Pancreas (tissue), 10 donors: ENCODE results near the gene NHP2. TPM values are rescaled to one million over a fixed set of nuclear protein-coding genes. Genes with fewer than 3 reads are reported as not detected.
A peak's percentile ranks its signal among the peaks of the same experiment; 100 is the strongest.

Source experiments
- ATAC-seq, 4 donors: fragments of 200-7000 bp; cut with Tn5 transposase; one replicate each; pipeline versions ENCODE4 v1.8.0 to v1.9.1; 2020; ENCODE audit warnings: mild to moderate bottlenecking in 4 of 4, moderate library complexity in 4 of 4
- DNase-seq, 6 donors: peaks; one replicate each; pipeline ENCODE4 v3.0.0-alpha.2; 2020
- FAIRE-seq: peaks from 2 replicates; lab custom pipeline; 2012; peaks lifted over from hg19 to GRCh38; lab: Jason Lieb, UNC
- H3K27ac ChIP-seq, 4 donors: fragments of 200-600 bp; sonication (generic); 1 replicate in 3 of 4; 2 replicates in 1 of 4; pipeline versions ENCODE4 v1.5.0 to v1.8.0; 2020
- H3K27me3 ChIP-seq, 4 donors: fragments of 200-600 bp; one replicate each; pipeline ENCODE4 v1.8.0; 2021
- H3K36me3 ChIP-seq, 3 donors: fragments of 200-600 bp; sonication (generic) in 1 of 3; one replicate each; pipeline versions ENCODE4 v1.5.0 to v1.8.0; 2020 to 2021
- H3K4me1 ChIP-seq, 3 donors: fragments of 200-600 bp; one replicate each; pipeline ENCODE4 v1.8.0; 2021
- H3K4me3 ChIP-seq, 4 donors: fragments of 200-600 bp; sonication (generic) in 2 of 4; one replicate each; pipeline versions ENCODE4 v1.5.0 to v1.8.0; 2020 to 2021
- H3K9me3 ChIP-seq, 4 donors: fragments of 200-600 bp; one replicate each; pipeline ENCODE4 v1.8.0; 2021
- WGBS, 2 donors: extraction: QIAGEN DNeasy Blood & Tissue Kit; methylation state at CpG; one replicate each; pipeline ENCODE4 v1.1.7; 2013; 5-methylcytosine and 5-hydroxymethylcytosine counted together
- intact Hi-C, 3 donors: fragments of 100-400 bp; cut with DNase I; formaldehyde crosslinking; loops; one replicate each; pipeline versions ENCODE4 v1.11.1 to v1.14.2; 2022
- polyA plus RNA-seq, 2 donors: library from polyadenylated mRNA; stranded (reverse); fragments of 200-250 nt; gene quantifications; one replicate each; pipeline ENCODE4 v1.2.3, GENCODE V29; 2013
- total RNA-seq, 6 donors: library from RNA; stranded (reverse); fragmentation: NEBNext Ultra II Directional in 4 of 6; extraction: Animal tissue kit (Norgen Biotek cat#: 25700) in 4 of 6; gene quantifications; one replicate each; pipeline versions ENCODE4 v1.2.1 to v1.2.4, GENCODE V29; 2021 to 2023
- TF ChIP-seq, protein P1 (sequence below), 4 donors: fragments of 200-600 bp; sonication (generic) in 3 of 4; IDR thresholded peaks; one replicate each; pipeline versions ENCODE4 v1.5.0 to v1.8.0; 2021; ENCODE audit warnings: antibody characterized with exemption in 4 of 4
- donor health status: healthy with polysubstance abuse.
- donor health status: DM: no; HTN: no; CAD: no; lungs with moderate emphysema.
- donor health status: DM: no; HTN: no; CAD: no.
- donor health status: control.
- donor health status: control.
- donor health status: Bipolar disorder and iron deficiency.
- donor health status: DM: yes; HTN: yes; CAD: no.
- donor health status: DM: no; HTN: no; CAD: no.
- donor health status: DM: no; HTN: no; CAD: no.
- donor health status: DM: yes; HTN: yes; CAD: no.

Gene NHP2
- total and polyA plus RNA-seq, 8 donors = 34.6 to 84.7 (median 54.1) TPM

DNA sequence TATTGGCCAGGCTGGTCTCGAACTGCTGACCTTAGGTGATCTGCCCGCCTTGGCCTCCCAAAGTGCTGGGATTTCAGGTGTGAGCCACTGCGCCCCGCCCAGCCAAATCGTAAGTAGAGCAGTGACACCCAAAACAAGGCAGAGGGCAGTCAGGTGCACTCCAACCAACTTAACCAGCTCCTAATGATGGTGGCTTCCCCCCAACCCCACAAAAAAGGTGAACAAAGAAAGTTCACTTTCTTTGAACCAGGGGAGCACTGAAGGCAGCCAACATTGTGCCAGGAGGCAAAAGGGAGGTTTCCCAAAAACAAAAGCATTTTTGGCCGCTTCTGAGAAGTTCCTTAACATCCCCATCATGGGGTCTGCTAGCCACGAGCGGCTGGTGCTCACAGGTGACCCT, 23.9 kb upstream of the NHP2 start:
- FAIRE-seq (no peak), DNase-seq (no peak), ATAC-seq (no peak)
- Histone ChIP-seq H3K4me1 (no peaks in the 10 kb centered on the region), H3K4me3 (no peak overlapping the region), H3K9me3 (no peaks in the 10 kb centered on the region), H3K27me3 (no peaks in the 10 kb centered on the region), H3K27ac (no peak overlapping the region), H3K36me3 (no peaks in the 10 kb centered on the region)
- intact Hi-C loops = no loop called here
- 82 to 83% methylated on average over 8 of the region's 8 CpGs for WGBS, 2 donors
- TF ChIP-seq, protein P1, sequence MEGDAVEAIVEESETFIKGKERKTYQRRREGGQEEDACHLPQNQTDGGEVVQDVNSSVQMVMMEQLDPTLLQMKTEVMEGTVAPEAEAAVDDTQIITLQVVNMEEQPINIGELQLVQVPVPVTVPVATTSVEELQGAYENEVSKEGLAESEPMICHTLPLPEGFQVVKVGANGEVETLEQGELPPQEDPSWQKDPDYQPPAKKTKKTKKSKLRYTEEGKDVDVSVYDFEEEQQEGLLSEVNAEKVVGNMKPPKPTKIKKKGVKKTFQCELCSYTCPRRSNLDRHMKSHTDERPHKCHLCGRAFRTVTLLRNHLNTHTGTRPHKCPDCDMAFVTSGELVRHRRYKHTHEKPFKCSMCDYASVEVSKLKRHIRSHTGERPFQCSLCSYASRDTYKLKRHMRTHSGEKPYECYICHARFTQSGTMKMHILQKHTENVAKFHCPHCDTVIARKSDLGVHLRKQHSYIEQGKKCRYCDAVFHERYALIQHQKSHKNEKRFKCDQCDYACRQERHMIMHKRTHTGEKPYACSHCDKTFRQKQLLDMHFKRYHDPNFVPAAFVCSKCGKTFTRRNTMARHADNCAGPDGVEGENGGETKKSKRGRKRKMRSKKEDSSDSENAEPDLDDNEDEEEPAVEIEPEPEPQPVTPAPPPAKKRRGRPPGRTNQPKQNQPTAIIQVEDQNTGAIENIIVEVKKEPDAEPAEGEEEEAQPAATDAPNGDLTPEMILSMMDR (IDR thresholded peaks at IDR 0.05) = no peak

GRCh38 chr5:178176791-178177190, 23.1 kb upstream of the NHP2 start:
- Histone ChIP-seq H3K36me3 (no peaks in the 10 kb centered on the region), H3K27ac (no peak overlapping the region), H3K9me3 (no peaks in the 10 kb centered on the region), H3K4me3 (no peak overlapping the region), H3K4me1 (no peaks in the 10 kb centered on the region), H3K27me3 (no peaks in the 10 kb centered on the region)
- TF ChIP-seq, protein P1 (IDR thresholded peaks at IDR 0.05) = no peak
- DNase-seq (no peak), ATAC-seq (no peak), FAIRE-seq (no peak)
- intact Hi-C loops = no loop called here
- WGBS, 2 donors = 70 to 76% methylated on average over 6 of the region's 6 CpGs

GRCh38 chr5:178174456-178174855, 20.8 kb upstream of the NHP2 start:
- Histone ChIP-seq H3K9me3 (no peaks in the 10 kb centered on the region), H3K36me3 (no peaks in the 10 kb centered on the region), H3K4me3 (no peak overlapping the region), H3K4me1 (no peaks in the 10 kb centered on the region), H3K27me3 (no peaks in the 10 kb centered on the region), H3K27ac (no peak overlapping the region)
- WGBS, 2 donors = 87 to 92% methylated on average over 3 of the region's 3 CpGs
- FAIRE-seq (no peak), ATAC-seq (no peak), DNase-seq (no peak)
- intact Hi-C loops = no loop called here
- TF ChIP-seq, protein P1 (IDR thresholded peaks at IDR 0.05) = no peak

- TF ChIP-seq, protein P1 (IDR thresholded peaks at IDR 0.05) = no peak
Observed at GRCh38 chr5:178170455-178170854, 16.8 kb upstream of the NHP2 start.

GRCh38 chr5:178165581-178165980, 11.9 kb upstream of the NHP2 start:
- 25 to 26% methylated on average over 38 of the region's 38 CpGs for WGBS, 2 donors
- Histone ChIP-seq H3K9me3 (no peaks in the 10 kb centered on the region), H3K36me3 (no peaks in the 10 kb centered on the region), H3K27me3 (no peaks in the 10 kb centered on the region), H3K27ac (no peak overlapping the region), H3K4me1 (peaks cover 0 to 3% (median 0%) of the 10 kb centered on the region in 3 donors), H3K4me3 (peak overlapping the region in 1 of 4 donors; percentile 11)
- no peak for DNase-seq
- TF ChIP-seq, protein P1 (IDR thresholded peaks at IDR 0.05) = no peak
- FAIRE-seq = no peak
- no peak for ATAC-seq
- intact Hi-C loops = no loop called here

More at GRCh38 chr5:178170455-178170854, 16.8 kb upstream of the NHP2 start:
- 77 to 82% methylated on average over 2 of the region's 2 CpGs for WGBS, 2 donors
- no peak for DNase-seq
- H3K27me3 ChIP-seq = no peaks in the 10 kb centered on the region
- intact Hi-C loops = no loop called here
- no peak for FAIRE-seq
- no peak overlapping the region for H3K4me3 ChIP-seq
- H3K27ac ChIP-seq = no peak overlapping the region
- H3K4me1 ChIP-seq = no peaks in the 10 kb centered on the region
- H3K36me3 ChIP-seq = no peaks in the 10 kb centered on the region
- H3K9me3 ChIP-seq = no peaks in the 10 kb centered on the region
- ATAC-seq = no peak
